Activated naive CD8-positive, alpha-beta T cell (primary cell): Measurements from ENCODE around the gene ACTR8.
A peak's percentile ranks its signal among the peaks of the same experiment; 100 is the strongest.

Experiments used
- H3K27ac Mint-ChIP-seq: one replicate; pipeline ENCODE4 v1.8.0; 2021; ENCODE audit warnings: mixed read lengths
- H3K27me3 Mint-ChIP-seq: one replicate; pipeline ENCODE4 v1.8.0; 2021; ENCODE audit warnings: mixed read lengths
- H3K36me3 Mint-ChIP-seq: one replicate; pipeline ENCODE4 v1.8.0; 2021; ENCODE audit warnings: mixed read lengths
- H3K4me1 Mint-ChIP-seq: one replicate; pipeline ENCODE4 v1.8.0; 2021; ENCODE audit warnings: low read depth, mixed read lengths
- H3K4me3 Mint-ChIP-seq: one replicate; pipeline ENCODE4 v1.8.0; 2021; ENCODE audit warnings: mild to moderate bottlenecking, mixed read lengths
- H3K9me3 Mint-ChIP-seq: one replicate; pipeline ENCODE4 v1.8.0; 2021; ENCODE audit warnings: low read depth, mixed read lengths

ACTR8 gene

GRCh38 chr3:53887446-53887845 lies 5.5 kb upstream of the ACTR8 start:
- Mint-ChIP-seq H3K27ac (peak overlapping the region; percentile 72), H3K4me3 (peak overlapping the region; percentile 56), H3K9me3 (peaks cover 3% of the 10 kb centered on the region), H3K27me3 (no peaks in the 10 kb centered on the region), H3K4me1 (peaks cover 61% of the 10 kb centered on the region), H3K36me3 (peaks cover 16% of the 10 kb centered on the region)

GRCh38 chr3:53885239-53885638 lies 3.3 kb upstream of the ACTR8 start:
- Mint-ChIP-seq H3K27ac (no peak overlapping the region), H3K36me3 (peaks cover 11% of the 10 kb centered on the region), H3K9me3 (no peaks in the 10 kb centered on the region), H3K4me3 (no peak overlapping the region), H3K4me1 (peaks cover 60% of the 10 kb centered on the region), H3K27me3 (no peaks in the 10 kb centered on the region)

- Mint-ChIP-seq H3K27me3 (no peaks in the 10 kb centered on the region), H3K36me3 (peaks cover 11% of the 10 kb centered on the region), H3K27ac (no peak overlapping the region), H3K4me3 (no peak overlapping the region), H3K4me1 (peaks cover 60% of the 10 kb centered on the region), H3K9me3 (no peaks in the 10 kb centered on the region)
These were observed 2.7 kb upstream of the ACTR8 start for GRCh38 chr3:53884623-53885022.

GRCh38 chr3:53883008-53883407 lies 1.1 kb upstream of the ACTR8 start:
- H3K4me1 Mint-ChIP-seq: peaks cover 46% of the 10 kb centered on the region
- H3K27ac Mint-ChIP-seq: peak overlapping the region; percentile 98
- H3K9me3 Mint-ChIP-seq: no peaks in the 10 kb centered on the region
- no peaks in the 10 kb centered on the region for H3K27me3 Mint-ChIP-seq
- peak overlapping the region; percentile 97 for H3K4me3 Mint-ChIP-seq
- H3K36me3 Mint-ChIP-seq: peaks cover 5% of the 10 kb centered on the region

- peak overlapping the region; percentile 77 for H3K27ac Mint-ChIP-seq
- H3K4me1 Mint-ChIP-seq: peaks cover 30% of the 10 kb centered on the region
- H3K9me3 Mint-ChIP-seq: no peaks in the 10 kb centered on the region
- H3K36me3 Mint-ChIP-seq: peaks cover 3% of the 10 kb centered on the region
- H3K4me3 Mint-ChIP-seq: peak overlapping the region; percentile 97
- H3K27me3 Mint-ChIP-seq: no peaks in the 10 kb centered on the region
These were observed 1.3 kb downstream of the ACTR8 start for GRCh38 chr3:53880396-53881345.

GRCh38 chr3:53865732-53866499 lies 16.0 kb downstream of the ACTR8 start:
- Mint-ChIP-seq H3K27ac (no peak overlapping the region), H3K4me1 (no peaks in the 10 kb centered on the region), H3K27me3 (no peaks in the 10 kb centered on the region), H3K36me3 (peaks cover 9% of the 10 kb centered on the region), H3K4me3 (no peak overlapping the region), H3K9me3 (no peaks in the 10 kb centered on the region)

- no peaks in the 10 kb centered on the region for H3K4me1 Mint-ChIP-seq
- H3K27ac Mint-ChIP-seq: peak overlapping the region; percentile 28
- H3K4me3 Mint-ChIP-seq: no peak overlapping the region
- H3K36me3 Mint-ChIP-seq: peaks cover 12% of the 10 kb centered on the region
- no peaks in the 10 kb centered on the region for H3K27me3 Mint-ChIP-seq
- H3K9me3 Mint-ChIP-seq: no peaks in the 10 kb centered on the region
These were observed 18.8 kb downstream of the ACTR8 start for GRCh38 chr3:53863145-53863544.

GRCh38 chr3:53862241-53862640 lies 19.7 kb downstream of the ACTR8 start:
- H3K4me3 Mint-ChIP-seq: no peak overlapping the region
- no peaks in the 10 kb centered on the region for H3K9me3 Mint-ChIP-seq
- H3K4me1 Mint-ChIP-seq: peaks cover 1% of the 10 kb centered on the region
- H3K36me3 Mint-ChIP-seq: peaks cover 12% of the 10 kb centered on the region
- no peaks in the 10 kb centered on the region for H3K27me3 Mint-ChIP-seq
- no peak overlapping the region for H3K27ac Mint-ChIP-seq

- Mint-ChIP-seq H3K9me3 (no peaks in the 10 kb centered on the region), H3K36me3 (peaks cover 10% of the 10 kb centered on the region), H3K4me1 (peaks cover 1% of the 10 kb centered on the region), H3K4me3 (no peak overlapping the region), H3K27me3 (no peaks in the 10 kb centered on the region), H3K27ac (no peak overlapping the region)
These were observed 21.8 kb downstream of the ACTR8 start for GRCh38 chr3:53860196-53860595.

GRCh38 chr3:53859178-53859577 lies 22.8 kb downstream of the ACTR8 start:
- Mint-ChIP-seq H3K9me3 (no peaks in the 10 kb centered on the region), H3K27me3 (no peaks in the 10 kb centered on the region), H3K4me1 (peaks cover 1% of the 10 kb centered on the region), H3K4me3 (no peak overlapping the region), H3K36me3 (peaks cover 8% of the 10 kb centered on the region), H3K27ac (no peak overlapping the region)

- Mint-ChIP-seq H3K36me3 (peaks cover 8% of the 10 kb centered on the region), H3K4me1 (peaks cover 1% of the 10 kb centered on the region), H3K27me3 (no peaks in the 10 kb centered on the region), H3K27ac (no peak overlapping the region), H3K4me3 (no peak overlapping the region), H3K9me3 (no peaks in the 10 kb centered on the region)
These were observed 23.7 kb downstream of the ACTR8 start for GRCh38 chr3:53858096-53858741.

- Mint-ChIP-seq H3K4me3 (no peak overlapping the region), H3K27ac (no peak overlapping the region), H3K4me1 (peaks cover 1% of the 10 kb centered on the region)
These were observed 25.0 kb downstream of the ACTR8 start for GRCh38 chr3:53856964-53857363.

GRCh38 chr3:53850895-53851294 lies 31.1 kb downstream of the ACTR8 start:
- Mint-ChIP-seq H3K27ac (no peak overlapping the region), H3K36me3 (no peaks in the 10 kb centered on the region), H3K27me3 (peaks cover 24% of the 10 kb centered on the region), H3K4me3 (no peak overlapping the region), H3K9me3 (no peaks in the 10 kb centered on the region), H3K4me1 (peaks cover 5% of the 10 kb centered on the region)

More at GRCh38 chr3:53856964-53857363, 25.0 kb downstream of the ACTR8 start:
- Mint-ChIP-seq H3K9me3 (no peaks in the 10 kb centered on the region), H3K36me3 (peaks cover 3% of the 10 kb centered on the region), H3K27me3 (no peaks in the 10 kb centered on the region)

- Mint-ChIP-seq H3K4me3 (no peak overlapping the region), H3K27ac (no peak overlapping the region), H3K27me3 (peaks cover 28% of the 10 kb centered on the region), H3K36me3 (no peaks in the 10 kb centered on the region), H3K9me3 (no peaks in the 10 kb centered on the region), H3K4me1 (peaks cover 6% of the 10 kb centered on the region)
These were observed 32.0 kb downstream of the ACTR8 start for GRCh38 chr3:53849916-53850315.

- Mint-ChIP-seq H3K9me3 (no peaks in the 10 kb centered on the region), H3K4me1 (peaks cover 6% of the 10 kb centered on the region), H3K4me3 (peak overlapping the region; percentile 79), H3K27me3 (peaks cover 39% of the 10 kb centered on the region), H3K27ac (no peak overlapping the region), H3K36me3 (no peaks in the 10 kb centered on the region)
These were observed 35.1 kb downstream of the ACTR8 start for GRCh38 chr3:53846851-53847155.
